GM12801 (cell line): Measurements from ENCODE around the gene PGM2L1.

Experiments
- TF ChIP-seq, protein P1 (sequence below): IDR thresholded peaks from one replicate; pipeline ENCODE4 v1.5.1; 2011; ENCODE audit warnings: control low read depth; ENCODE audit not compliant: insufficient read length; ENCODE audit errors: extremely low read depth

PGM2L1 gene

DNA sequence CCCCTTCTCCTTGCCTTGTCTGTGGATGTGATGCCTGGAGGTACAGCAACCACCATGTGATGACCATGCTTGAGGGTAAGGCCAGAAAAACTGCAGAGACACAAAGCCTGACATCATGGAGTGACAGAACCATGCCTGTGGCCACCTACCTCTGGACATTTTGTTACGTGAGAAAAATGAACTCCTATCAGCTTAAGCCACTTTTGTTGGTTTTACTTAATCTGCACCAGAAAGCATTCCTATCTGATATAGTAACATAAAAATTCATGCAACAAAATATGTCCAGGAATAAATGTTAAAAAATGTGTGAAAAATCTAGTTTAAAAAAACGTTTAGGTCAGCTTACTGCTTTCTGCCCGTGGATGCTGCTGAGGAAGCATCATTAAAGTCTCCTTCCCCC lies 44.2 kb downstream of the PGM2L1 start:
- TF ChIP-seq, protein P1, sequence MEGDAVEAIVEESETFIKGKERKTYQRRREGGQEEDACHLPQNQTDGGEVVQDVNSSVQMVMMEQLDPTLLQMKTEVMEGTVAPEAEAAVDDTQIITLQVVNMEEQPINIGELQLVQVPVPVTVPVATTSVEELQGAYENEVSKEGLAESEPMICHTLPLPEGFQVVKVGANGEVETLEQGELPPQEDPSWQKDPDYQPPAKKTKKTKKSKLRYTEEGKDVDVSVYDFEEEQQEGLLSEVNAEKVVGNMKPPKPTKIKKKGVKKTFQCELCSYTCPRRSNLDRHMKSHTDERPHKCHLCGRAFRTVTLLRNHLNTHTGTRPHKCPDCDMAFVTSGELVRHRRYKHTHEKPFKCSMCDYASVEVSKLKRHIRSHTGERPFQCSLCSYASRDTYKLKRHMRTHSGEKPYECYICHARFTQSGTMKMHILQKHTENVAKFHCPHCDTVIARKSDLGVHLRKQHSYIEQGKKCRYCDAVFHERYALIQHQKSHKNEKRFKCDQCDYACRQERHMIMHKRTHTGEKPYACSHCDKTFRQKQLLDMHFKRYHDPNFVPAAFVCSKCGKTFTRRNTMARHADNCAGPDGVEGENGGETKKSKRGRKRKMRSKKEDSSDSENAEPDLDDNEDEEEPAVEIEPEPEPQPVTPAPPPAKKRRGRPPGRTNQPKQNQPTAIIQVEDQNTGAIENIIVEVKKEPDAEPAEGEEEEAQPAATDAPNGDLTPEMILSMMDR = no peak

DNA sequence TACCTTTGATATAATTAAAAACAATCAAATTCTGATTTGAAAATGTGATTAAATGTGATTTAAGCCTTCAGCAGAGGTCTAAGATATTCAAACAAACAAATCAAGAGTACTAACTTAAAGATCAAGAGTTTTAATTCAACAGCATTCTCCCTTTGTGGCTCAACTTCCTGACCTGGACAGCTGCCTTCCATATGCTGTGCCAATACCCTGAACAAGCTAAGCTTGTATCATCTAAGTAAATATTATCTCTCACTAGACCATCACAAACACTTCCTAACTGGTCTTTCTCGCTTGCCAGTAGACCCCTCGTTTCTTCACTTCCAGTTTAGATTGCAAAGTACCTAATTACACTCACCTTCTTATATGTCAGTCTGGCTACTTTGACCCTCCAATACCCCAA lies 50.9 kb downstream of the PGM2L1 start:
- TF ChIP-seq, protein P1 = no peak

DNA sequence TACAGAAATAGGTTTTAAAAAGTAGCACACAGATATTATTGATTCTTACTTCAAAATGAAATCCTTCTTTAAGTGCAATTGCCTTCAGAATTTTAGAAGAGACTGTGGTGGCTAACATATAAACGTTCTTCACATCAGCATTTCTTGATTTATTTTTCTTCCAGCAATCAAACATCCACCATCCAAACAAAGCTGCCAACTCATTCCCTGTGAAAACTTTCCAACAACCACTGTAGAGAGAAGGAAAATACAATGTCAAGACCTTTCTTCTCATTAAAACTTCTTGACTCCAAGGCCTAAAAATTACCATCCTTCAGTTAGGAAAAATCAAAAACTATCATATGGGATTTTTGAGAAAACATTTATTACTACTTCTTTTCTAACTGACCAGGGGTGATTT lies 52.8 kb downstream of the PGM2L1 start:
- TF ChIP-seq, protein P1 = no peak

DNA sequence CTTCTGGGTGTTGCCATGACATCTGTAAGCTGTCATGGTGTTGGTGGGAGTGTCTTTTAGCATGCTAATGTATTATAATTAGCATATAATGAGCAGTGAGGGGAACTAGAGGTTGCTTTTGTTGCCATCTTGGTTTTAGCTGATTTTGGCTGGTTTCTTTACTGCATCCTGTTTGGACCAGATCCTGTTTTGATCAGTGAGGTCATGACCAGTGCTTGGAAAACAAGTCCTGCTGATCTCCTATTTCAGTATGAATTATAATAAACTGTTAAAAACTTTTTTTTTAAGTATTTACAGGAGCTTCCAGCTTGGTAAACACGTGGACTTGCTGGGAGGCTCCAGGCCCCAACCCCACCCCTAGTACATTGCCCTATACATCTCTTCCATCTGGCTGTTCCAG lies 56.3 kb downstream of the PGM2L1 start:
- TF ChIP-seq, protein P1 = no peak

DNA sequence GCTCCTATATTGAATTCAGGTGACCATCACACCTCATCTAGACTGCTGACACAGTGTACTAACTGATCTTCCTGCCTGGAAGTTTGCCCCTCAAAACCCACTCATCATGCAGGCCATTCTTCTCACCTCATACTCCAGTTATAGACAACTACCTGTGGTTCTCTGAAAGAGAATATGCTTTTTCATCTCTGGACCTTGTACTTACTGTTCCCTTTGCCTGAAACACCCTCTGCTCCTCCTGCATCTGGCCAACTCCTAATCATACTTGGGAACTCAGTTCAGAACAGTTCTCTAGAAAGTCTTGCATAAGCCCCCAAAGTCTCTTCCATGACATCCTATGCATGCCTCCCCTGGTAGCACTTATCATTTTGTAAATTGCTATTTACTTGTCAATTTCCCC lies 58.6 kb downstream of the PGM2L1 start:
- TF ChIP-seq, protein P1 = no peak

DNA sequence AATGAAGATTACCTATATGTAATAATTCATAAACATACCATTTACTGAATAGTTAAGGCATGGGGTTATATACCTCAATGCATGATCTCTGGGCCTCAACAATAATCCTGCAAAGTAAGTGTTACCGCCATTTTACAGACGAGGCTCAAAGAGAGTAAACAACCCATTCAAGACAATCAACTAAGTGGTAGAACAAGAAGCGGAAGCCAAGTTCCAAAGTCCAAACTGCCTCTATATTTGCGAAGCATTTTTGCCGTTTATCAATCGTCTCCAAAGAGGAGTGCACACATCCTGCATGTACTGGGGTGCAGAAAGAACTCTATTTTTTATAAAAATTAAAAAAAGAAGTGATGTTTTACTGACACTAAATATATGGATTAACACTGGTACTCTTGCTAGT lies 59.3 kb downstream of the PGM2L1 start:
- TF ChIP-seq, protein P1 = no peak

DNA sequence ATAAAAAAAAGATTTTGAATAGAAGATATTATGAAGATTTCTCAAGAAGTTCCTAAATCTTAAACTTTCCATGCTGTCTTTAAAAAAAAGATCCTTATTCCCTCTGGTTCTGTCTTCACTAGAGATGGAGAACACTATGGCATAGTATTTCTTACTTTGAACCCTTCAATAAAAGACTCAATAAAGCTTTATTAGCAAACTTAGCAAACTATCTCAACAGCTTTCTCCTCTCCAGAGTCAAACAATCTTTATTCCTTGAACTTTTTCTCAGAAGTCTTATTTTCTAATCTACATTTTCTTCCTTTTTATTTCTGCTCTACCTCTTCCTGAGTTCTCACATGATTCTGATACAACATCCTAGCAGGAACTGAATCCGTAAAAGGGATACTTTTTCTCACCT lies 65.0 kb downstream of the PGM2L1 start:
- TF ChIP-seq, protein P1 = no peak

DNA sequence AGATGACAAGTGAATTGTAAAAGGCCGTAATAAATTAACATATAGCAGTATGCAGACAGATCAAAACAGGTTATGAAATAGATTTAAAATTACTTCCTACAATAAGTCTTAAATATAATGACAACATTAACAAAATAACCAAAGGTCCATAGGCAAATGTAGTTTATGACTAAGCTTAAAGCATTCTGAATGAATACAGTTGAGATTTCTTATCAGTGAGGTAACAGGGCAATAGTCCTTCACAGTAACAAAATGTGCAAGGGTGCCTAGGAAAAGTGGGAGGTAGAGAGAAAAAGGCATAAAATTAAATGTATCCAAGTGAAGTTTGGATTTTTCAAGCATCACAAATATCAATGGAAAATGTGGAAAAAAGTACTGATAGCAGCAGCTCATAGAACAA lies 65.9 kb downstream of the PGM2L1 start:
- TF ChIP-seq, protein P1 = no peak
